Activated CD4-positive, alpha-beta T cell treated with anti-CD3 and anti-CD28 coated beads for 4 hours (primary cell): ENCODE results near the gene INPP4B.
"Not testable (repeated sequence)": the region's sequence is repeated elsewhere in the genome, so short reads cannot be mapped to it uniquely, and the experiment has no call there.

ENCODE experiments used
- DNase-seq, 2 donors: peaks; one replicate each; pipeline ENCODE4 v3.0.0-alpha.2; 2020

Gene INPP4B

DNA sequence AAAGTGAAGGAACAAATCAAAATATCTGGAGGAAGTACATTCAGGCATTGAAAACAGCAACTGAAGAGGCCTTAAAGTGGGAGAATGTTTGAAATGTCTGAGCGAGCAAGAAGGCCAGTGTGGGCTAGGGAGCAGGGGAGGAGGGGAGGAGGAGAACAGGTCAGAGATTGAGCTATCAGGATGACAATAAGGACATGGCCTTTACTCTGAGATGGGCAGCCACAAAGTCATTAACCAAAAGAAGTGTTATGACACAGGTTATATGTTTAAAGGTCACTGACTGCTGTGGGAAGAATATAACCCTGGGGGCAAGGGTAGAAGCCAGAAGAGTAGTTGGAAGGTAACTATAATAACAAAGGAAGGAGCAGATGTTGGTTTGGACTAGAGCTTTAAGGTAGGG is 315.4 kb downstream of the INPP4B start:
- DNase-seq = no peak

- DNase-seq = no peak
Measured at GRCh38 chr4:142528433-142528832, 317.7 kb downstream of the INPP4B start.

- DNase-seq = no peak
Measured at GRCh38 chr4:142523111-142523510, 323.0 kb downstream of the INPP4B start.

DNA sequence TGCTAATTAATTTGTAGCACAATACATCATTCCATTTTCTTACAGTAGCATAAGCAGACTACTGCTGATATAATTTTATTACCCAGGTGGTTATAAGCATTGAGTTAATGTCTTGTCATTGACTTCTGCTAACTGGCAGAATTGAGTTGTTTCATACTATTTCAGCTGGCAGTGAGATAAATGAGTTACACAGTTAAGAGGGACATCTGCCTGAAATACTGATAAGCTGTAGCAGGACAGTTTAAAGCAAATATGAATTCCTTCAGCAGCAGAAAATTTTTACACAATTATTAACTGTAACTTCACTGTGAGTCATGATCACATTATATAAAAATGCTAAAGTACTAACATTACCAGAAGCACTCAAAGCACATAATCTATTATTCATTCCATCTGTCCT is 326.8 kb downstream of the INPP4B start:
- DNase-seq = no peak

DNA sequence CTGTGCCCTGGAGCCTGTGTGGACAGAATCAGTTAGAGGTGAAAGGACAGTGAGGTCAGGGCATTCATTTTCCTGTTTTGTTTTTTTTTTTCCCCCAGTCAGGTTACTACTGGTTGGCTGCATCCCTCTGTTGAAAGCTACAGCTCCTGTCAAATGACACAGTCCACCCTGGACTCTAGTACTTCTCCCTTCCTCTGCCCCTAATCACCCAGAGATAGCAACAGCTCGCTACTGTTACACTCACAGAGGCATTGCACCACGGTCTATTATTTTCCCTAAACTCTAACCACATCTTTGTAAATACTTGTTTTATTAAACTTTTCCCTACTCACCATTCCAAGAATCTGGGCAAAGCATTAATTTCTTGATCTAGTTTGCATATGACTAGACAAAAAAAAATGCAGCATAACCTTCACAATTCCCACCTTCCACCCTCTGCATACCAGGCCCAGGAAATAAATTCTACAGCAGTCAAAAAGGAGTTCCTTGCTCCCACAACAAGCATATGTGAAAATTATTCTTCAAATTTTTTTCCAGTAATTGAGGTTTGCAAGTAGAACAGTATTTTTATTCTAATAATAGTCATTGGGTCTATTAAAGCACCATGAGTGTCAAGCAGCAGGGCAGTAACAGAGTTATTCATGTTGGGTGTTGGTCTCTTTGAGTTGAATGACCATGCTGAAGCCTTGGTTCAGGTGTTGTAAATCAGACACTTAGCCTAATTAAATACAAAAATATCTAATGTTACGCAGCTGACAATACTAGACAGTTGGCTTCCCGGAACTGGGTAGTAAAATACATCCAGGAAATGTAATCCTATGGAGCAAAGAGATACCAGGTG is 329.2 kb downstream of the INPP4B start:
- no peak for DNase-seq

DNA sequence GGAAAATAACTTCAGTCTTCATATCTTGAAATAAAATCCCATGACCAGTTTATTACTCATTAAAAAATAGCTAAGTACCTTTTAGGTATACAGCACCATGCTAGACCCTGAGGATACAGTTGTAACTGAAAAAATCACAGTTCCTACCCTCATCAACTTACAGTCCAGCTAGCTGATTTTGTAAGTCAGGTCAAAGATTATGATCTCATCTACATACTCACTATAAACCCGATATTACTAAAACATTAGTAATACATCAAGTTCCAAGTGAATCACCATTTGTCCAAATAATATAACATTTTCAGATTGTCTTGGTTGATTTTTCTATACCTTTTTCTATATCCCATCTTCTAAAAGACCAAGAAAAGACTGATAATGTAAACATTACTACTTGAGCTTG is 333.9 kb downstream of the INPP4B start:
- DNase-seq = no peak

GRCh38 chr4:142509881-142510280 is 336.2 kb downstream of the INPP4B start:
- no peak for DNase-seq

GRCh38 chr4:142509381-142509780 is 336.7 kb downstream of the INPP4B start:
- DNase-seq = not testable (repeated sequence)

GRCh38 chr4:142500966-142501365 is 345.1 kb downstream of the INPP4B start:
- DNase-seq = no peak

DNA sequence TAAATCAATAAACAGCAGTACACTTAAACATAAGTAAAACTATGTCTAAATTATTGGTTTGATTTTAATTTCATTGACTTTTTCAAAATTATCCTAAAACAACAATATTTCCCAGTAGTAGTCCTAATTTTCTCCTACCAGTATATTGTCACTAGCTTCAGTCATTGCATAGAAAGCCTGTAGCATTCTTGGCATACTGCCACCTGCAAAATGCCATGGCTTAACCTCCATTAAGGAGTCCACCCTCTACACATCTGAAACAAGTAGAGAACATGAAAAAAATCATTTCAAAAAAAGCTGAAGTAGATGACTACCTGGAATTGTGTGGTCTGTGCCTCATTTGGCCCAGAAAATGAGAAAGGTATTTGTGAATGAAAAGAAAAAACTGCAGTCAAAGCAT is 348.5 kb downstream of the INPP4B start:
- no peak for DNase-seq

- DNase-seq = no peak
Measured at GRCh38 chr4:142493255-142494110, 352.6 kb downstream of the INPP4B start.

DNA sequence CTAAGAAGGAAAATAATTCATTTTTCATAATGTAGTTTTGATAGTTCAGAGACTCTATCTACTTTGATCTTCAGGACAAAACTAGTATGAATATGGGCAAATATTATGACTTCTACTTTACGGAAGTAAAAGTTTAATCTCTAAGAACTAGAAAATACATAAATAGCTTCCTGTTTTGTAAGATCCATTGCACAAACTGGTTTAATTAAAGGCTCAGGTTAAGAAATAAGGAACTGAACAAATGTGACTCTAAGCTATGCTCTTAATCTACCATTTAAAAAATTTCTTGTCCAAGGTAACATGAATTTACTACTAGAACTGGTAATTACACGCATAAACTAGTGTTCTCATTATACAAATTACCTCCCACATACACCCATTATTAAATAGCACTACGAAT is 360.6 kb downstream of the INPP4B start:
- no peak for DNase-seq

- no peak for DNase-seq
Measured at GRCh38 chr4:142480244-142480643, 365.9 kb downstream of the INPP4B start.

- DNase-seq = no peak
Measured at GRCh38 chr4:142475663-142476062, 370.4 kb downstream of the INPP4B start.

GRCh38 chr4:142474398-142475087 is 371.6 kb downstream of the INPP4B start:
- DNase-seq = peak in 1 of 2 donors; percentile 6

DNA sequence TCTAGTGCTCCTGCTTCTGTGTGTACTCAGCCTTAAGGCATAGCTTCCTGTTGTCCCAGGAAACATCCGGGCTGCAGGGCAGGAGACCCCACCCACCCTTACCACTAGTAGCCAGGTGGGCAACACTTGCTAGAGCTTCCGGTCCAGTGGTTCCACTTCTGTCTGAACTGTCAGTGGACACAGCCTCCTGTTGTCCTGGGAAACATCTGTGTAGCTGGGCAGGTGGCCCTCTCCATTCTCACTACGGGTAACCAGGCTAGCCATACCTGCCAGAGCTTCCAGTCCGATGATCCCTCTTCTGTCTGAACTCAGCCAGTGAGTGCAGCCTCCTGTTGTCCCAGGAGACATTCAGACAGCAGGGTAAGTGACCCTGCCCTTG is 372.2 kb downstream of the INPP4B start:
- no peak for DNase-seq

DNA sequence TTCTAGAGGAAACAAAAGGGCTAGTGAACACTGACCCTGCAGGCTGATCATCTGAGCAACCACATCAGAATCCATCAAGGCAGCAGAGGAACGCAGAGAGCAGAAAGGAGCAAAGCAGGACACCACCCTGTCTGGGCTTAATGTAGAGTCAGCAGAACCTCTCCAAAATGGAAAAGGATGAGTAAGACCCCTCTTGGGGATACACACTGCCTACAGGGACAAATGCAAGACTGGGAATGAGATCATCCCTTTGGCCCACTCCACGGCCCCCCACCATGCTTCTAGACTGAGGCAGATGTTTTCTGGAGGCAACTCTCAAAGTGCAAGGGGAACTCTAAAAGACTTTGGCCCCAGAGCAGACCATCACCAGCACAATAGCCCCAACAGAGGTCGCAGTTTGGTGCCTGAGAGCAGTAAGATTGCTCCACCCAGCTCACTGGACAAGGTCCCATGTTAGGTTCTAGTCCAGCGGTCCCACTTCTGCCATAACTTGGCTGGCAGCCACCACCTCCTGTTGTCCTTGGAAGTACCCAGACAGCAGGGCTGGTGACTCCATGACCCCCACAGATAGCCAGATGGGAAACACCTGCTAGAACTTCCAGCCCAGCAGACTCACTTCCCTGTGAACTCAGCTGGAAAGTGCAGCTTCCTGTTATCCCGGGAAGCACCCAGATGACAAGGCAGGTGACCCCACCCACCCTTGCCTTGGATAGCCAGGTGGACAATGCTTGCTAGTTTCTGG is 372.7 kb downstream of the INPP4B start:
- DNase-seq = no peak

DNA sequence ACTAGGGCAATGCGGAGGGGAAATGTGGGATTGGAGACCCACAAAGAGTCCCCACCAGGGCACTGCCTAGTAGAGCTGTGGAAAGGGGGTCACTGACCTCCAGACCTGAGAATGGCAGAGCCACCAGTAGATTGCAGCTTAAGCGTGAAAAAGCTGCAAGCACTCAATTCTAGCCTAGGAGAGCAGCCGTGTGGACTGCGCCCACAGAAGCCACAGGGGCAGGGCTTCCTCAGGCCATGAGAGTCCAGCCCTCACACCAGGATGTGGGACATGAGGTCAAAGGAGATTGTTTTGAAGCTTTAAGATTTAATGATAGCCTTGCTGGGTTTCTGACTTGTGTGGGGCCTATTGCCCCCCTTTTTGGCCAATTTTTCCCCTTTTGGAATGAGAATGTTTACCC is 379.0 kb downstream of the INPP4B start:
- no peak for DNase-seq

DNA sequence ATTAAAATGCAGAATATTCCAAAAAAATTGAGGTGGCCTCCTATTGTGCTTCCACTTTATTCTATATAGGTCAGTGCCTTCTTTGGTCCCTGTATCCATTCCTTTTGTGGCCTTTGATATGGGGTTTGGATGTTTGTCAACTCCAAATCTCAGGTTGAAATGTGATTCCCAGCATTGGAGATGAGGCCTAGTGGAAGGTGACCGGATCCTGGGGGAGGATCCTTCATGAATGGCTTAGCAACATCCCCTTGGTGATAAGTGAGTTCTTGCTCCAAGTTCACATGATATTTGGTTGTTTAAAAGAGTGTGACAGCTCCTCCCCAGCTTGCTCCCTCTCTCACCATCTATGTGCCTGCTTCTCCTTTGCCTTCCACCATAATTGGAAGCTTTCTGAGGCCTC is 380.6 kb downstream of the INPP4B start:
- DNase-seq = no peak

DNA sequence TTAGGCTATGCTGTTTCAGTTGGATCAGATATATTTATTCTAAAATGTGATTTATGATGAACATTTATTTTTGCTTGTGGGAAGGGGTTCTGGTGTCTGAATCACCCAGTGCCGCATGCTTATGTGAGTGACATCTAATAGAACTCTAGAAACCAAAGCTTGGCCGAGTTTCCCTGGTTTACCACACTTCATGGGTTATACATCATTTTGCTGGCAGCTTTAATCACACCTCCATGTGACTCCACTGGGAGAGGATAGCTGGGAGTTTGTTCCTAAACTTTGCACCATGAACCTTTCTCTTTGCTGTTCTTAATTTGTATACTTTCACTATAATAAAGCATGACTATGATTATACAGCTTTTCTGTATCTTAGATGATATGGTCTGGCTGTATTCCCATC is 382.9 kb downstream of the INPP4B start:
- DNase-seq = no peak

- no peak for DNase-seq
Measured at GRCh38 chr4:142452161-142452855, 393.8 kb downstream of the INPP4B start.

- no peak for DNase-seq
Measured at GRCh38 chr4:142449771-142450373, 396.2 kb downstream of the INPP4B start.
